GM12878 (cell line): ENCODE measurements around the gene PLD4. TPM values are rescaled to one million over a fixed set of nuclear protein-coding genes. Genes with fewer than 3 reads are reported as not detected.

Source experiments
- ATAC-seq: fragments of 200-7000 bp; cut with Tn5 transposase; 3 replicates; pipeline ENCODE4 v1.9.1; 2020; ENCODE audit warnings: mild to moderate bottlenecking, moderate library complexity
- BruUV-seq: library from RNA; stranded (reverse); fragments of 400-500 nt; replicated peaks from 2 replicates; lab custom pipeline; 2021; lab: Mats Ljungman, UMichigan
- CTCF ChIA-PET: fragments of 300-600 bp; sonication (Branson Sonifier 250); formaldehyde crosslinking; extraction: SDS; loops from one replicate; lab custom pipeline; 2021; ENCODE audit warnings: inconsistent platforms; lab: Yijun Ruan, JAX
- POLR2A ChIA-PET: fragments of 350-600 bp; formaldehyde crosslinking; extraction: SDS; loops from one replicate; lab custom pipeline; 2021; ENCODE audit warnings: inconsistent platforms; lab: Charles Lee
- RAD21 ChIA-PET: fragments of 300-600 bp; sonication (Branson Sonifier 250); formaldehyde crosslinking; loops from one replicate; lab custom pipeline; 2023; ENCODE audit warnings: antibody characterized with exemption; ENCODE audit not compliant: unreplicated experiment; lab: Charles Lee
- SMC1A ChIA-PET: fragments of 300-600 bp; sonication (Branson Sonifier 250); formaldehyde crosslinking; loops from one replicate; lab custom pipeline; 2023; ENCODE audit not compliant: unreplicated experiment, uncharacterized antibody; lab: Charles Lee
- DNase-seq: peaks from one replicate; pipeline ENCODE4 v3.0.0-alpha.2; 2011; ENCODE audit warnings: low read depth, low spot score
- FAIRE-seq: peaks from 3 replicates; lab custom pipeline; 2011; peaks lifted over from hg19 to GRCh38; lab: Jason Lieb, UNC
- H2AFZ ChIP-seq: 2 replicates; pipeline ENCODE4 v1.6.0; 2011; ENCODE audit warnings: low read depth, low read length, control low read depth; ENCODE audit not compliant: control insufficient read depth
- H3K27ac ChIP-seq: 2 replicates; pipeline ENCODE4 v1.5.1; 2011; ENCODE audit warnings: control low read depth; ENCODE audit not compliant: control insufficient read depth, insufficient read depth
- H3K27me3 ChIP-seq, 2 experiments: replicated peaks in 1 of 2; 2 replicates each; pipeline versions ENCODE4 v1.6.0 to v1.6.1; 2011; ENCODE audit warnings: low read length in 1 of 2; ENCODE audit not compliant: control insufficient read depth in 2 of 2, insufficient read depth in 2 of 2
- H3K36me3 ChIP-seq, 2 experiments: 2 replicates each; pipeline ENCODE4 v1.5.1; 2011; ENCODE audit warnings: low read length in 1 of 2; ENCODE audit not compliant: control insufficient read depth in 2 of 2, insufficient read depth in 2 of 2
- H3K4me1 ChIP-seq: 2 replicates; pipeline ENCODE4 v1.6.1; 2011; ENCODE audit warnings: mild to moderate bottlenecking, low read length, moderate library complexity, mixed read lengths; ENCODE audit not compliant: control insufficient read depth, insufficient read depth
- H3K4me2 ChIP-seq: 2 replicates; pipeline ENCODE4 v1.6.0; 2011; ENCODE audit warnings: control low read depth; ENCODE audit not compliant: control insufficient read depth, insufficient read depth
- H3K4me3 ChIP-seq: fragments of 200-600 bp; sonication (generic); 2 replicates; pipeline ENCODE4 v1.5.1; 2016
- H3K79me2 ChIP-seq: 2 replicates; pipeline ENCODE4 v1.6.0; 2011; ENCODE audit warnings: low read length; ENCODE audit not compliant: control insufficient read depth, insufficient read depth
- H3K9ac ChIP-seq: 2 replicates; pipeline ENCODE4 v1.8.0; 2011; ENCODE audit warnings: low read length, control low read depth, mixed read lengths; ENCODE audit not compliant: control insufficient read depth, insufficient read depth
- H3K9me3 ChIP-seq: replicated peaks from 3 replicates; pipeline ENCODE4 v1.5.1; 2011; ENCODE audit warnings: mild to moderate bottlenecking, low read length; ENCODE audit not compliant: control insufficient read depth, insufficient read depth
- H4K20me1 ChIP-seq: 2 replicates; pipeline ENCODE4 v1.6.0; 2011; ENCODE audit not compliant: control insufficient read depth, insufficient read depth
- BACH1 ChIP-seq: fragments of 450-650 bp; IDR thresholded peaks from 2 replicates; pipeline ENCODE4 v1.6.1; 2017; ENCODE audit warnings: mild to moderate bottlenecking, borderline replicate concordance
- BMI1 ChIP-seq: fragments of 450-650 bp; IDR thresholded peaks from 2 replicates; pipeline ENCODE4 v1.6.1; 2016; ENCODE audit warnings: mild to moderate bottlenecking, moderate library complexity, borderline replicate concordance
- CBX5 ChIP-seq: sonication (generic); IDR thresholded peaks from 2 replicates; pipeline ENCODE4 v1.6.1; 2016; ENCODE audit warnings: low read depth, moderate library complexity, mild to moderate bottlenecking, inconsistent platforms
- EED ChIP-seq: sonication (generic); IDR thresholded peaks from 2 replicates; pipeline ENCODE4 v1.6.1; 2016; ENCODE audit warnings: antibody characterized with exemption, low read depth
- EZH2 ChIP-seq: IDR thresholded peaks from 2 replicates; pipeline ENCODE4 v1.6.1; 2012; ENCODE audit warnings: low read depth, mild to moderate bottlenecking, control low read depth, inconsistent platforms, low read length, borderline replicate concordance; ENCODE audit not compliant: control insufficient read depth
- HDGF ChIP-seq: fragments of 450-650 bp; IDR thresholded peaks from 2 replicates; pipeline ENCODE4 v1.6.1; 2016; ENCODE audit warnings: antibody characterized with exemption
- MEF2B ChIP-seq: fragments of 450-650 bp; IDR thresholded peaks from 2 replicates; pipeline ENCODE4 v1.6.1; 2018; ENCODE audit warnings: mild to moderate bottlenecking, moderate library complexity; ENCODE audit not compliant: partially characterized antibody, poor library complexity, severe bottlenecking
- MTA2 ChIP-seq: fragments of 450-650 bp; IDR thresholded peaks from 2 replicates; pipeline ENCODE4 v1.6.1; 2016; ENCODE audit warnings: low read depth, mild to moderate bottlenecking, moderate library complexity
- MYB ChIP-seq: fragments of 150-350 bp; IDR thresholded peaks from 2 replicates; pipeline ENCODE4 v1.6.1; 2014; ENCODE audit warnings: mild to moderate bottlenecking, low read depth, low read length, borderline replicate concordance
- NFIC ChIP-seq: IDR thresholded peaks from 2 replicates; pipeline ENCODE4 v1.6.1; 2012; ENCODE audit warnings: low read depth, mild to moderate bottlenecking, inconsistent platforms, low read length, moderate library complexity
- SUZ12 ChIP-seq: fragments of 200-600 bp; sonication (generic); IDR thresholded peaks from one replicate; pipeline ENCODE4 v1.6.1; 2018; ENCODE audit warnings: antibody characterized with exemption, mild to moderate bottlenecking; ENCODE audit not compliant: unreplicated experiment
- USF2 ChIP-seq: IDR thresholded peaks from 2 replicates; pipeline ENCODE4 v1.6.1; 2011; ENCODE audit warnings: low read depth, low read length, improper control_type of control experiment, borderline replicate concordance
- ZNF274 ChIP-seq: IDR thresholded peaks from one replicate; pipeline ENCODE4 v1.8.0; 2011; ENCODE audit not compliant: insufficient read length, insufficient read depth
- WGBS: methylation state at CpG from one replicate; pipeline ENCODE4 v1.1.6; 2016; ENCODE audit warnings: low lambda C conversion rate; ENCODE audit not compliant: insufficient replicate concordance, insufficient coverage; ENCODE audit errors: missing lambda C conversion rate; 5-methylcytosine and 5-hydroxymethylcytosine counted together
- in situ Hi-C: fragments of 300-500 bp; cut with MboI; formaldehyde crosslinking; loops from 9 replicates; pipeline ENCODE4 v1.14.3; 2018; ENCODE audit warnings: mixed read lengths
- intact Hi-C: fragments of 100-400 bp; cut with micrococcal nuclease; formaldehyde crosslinking; loops from one replicate; pipeline ENCODE4 v1.14.2; 2022; ENCODE audit not compliant: unreplicated experiment
- polyA plus RNA-seq, 11 experiments: library from polyadenylated mRNA; depleted of rRNA in 4 of 11; unstranded in 6 of 11; stranded (reverse) in 5 of 11; fragments of >200 nt; fragmentation: Nextera tagmentation in 4 of 11; fragmentation: Illumina TruSeq in 1 of 11; extraction: Ambion mirVana in 4 of 11; extraction: Trizol in 1 of 11; gene quantifications; 1 replicate in 1 of 11; 2 replicates in 10 of 11; pipeline versions ENCODE4 v1.2.1 to v1.2.3, GENCODE V29; 2011 to 2016; ENCODE audit warnings: inconsistent platforms in 2 of 11, missing spikeins in 2 of 11, low read depth in 1 of 11
- total RNA-seq, 4 experiments: library from RNA; depleted of rRNA in 3 of 4; stranded (reverse); fragments of >200 nt in 3 of 4; fragmentation: Illumina TruSeq in 1 of 4; extraction: Trizol in 1 of 4; gene quantifications; 2 replicates each; pipeline versions ENCODE4 v1.2.1 to v1.2.3, GENCODE V29; 2013 to 2021
- TF ChIP-seq, protein P1 (sequence below): IDR thresholded peaks from 2 replicates; pipeline ENCODE4 v1.6.1; 2012; ENCODE audit warnings: low read length, inconsistent platforms
- TF ChIP-seq, protein P2 (sequence below): fragments of 450-650 bp; IDR thresholded peaks from 2 replicates; pipeline ENCODE4 v1.6.1; 2018; ENCODE audit warnings: borderline replicate concordance, mild to moderate bottlenecking; ENCODE audit not compliant: partially characterized antibody

PLD4 gene
- total and polyA plus RNA-seq, 10 of the 15 experiments (the other 5 are each of a cell fraction or from before 2014, with no cell fraction given), result 0.20 to 57.7 (median 9.9) TPM

DNA sequence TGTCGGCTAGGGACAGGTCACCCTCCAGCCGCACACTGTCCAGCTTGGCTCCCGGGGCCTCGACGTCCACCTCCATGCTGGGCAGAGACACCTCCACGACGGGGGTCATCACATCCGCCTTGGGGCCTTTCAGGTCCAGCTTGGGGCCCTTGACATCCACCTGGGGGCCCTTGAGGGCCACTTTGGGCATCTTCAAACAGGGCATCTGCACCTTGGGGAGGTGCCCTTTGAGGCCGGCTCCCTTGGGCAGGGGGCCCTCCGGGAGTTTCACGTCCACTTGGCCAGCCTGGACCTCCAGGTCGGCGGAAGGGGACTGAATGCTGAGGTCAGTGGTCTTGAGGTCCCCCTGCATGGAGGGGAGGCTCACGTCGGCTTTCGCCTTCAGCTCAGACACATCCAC, 17.9 kb downstream of the PLD4 start:
- Histone ChIP-seq H3K27me3 (peaks cover 0 to 3% of the 10 kb centered on the region in 2 experiments; a peak in 2 of 4 replicates), H4K20me1 (no peaks in the 10 kb centered on the region), H3K4me2 (no peak overlapping the region), H3K4me3 (no peak overlapping the region), H3K4me1 (no peaks in the 10 kb centered on the region), H3K9me3 (no peaks in the 10 kb centered on the region), H3K36me3 (no peaks in the 10 kb centered on the region), H3K27ac (no peak overlapping the region), H3K9ac (no peak overlapping the region), H2AFZ (no peak overlapping the region)
- 61% methylated on average over 16 of the region's 16 CpGs for WGBS
- no peak for ATAC-seq
- ChIA-PET CTCF (no interaction called here), POLR2A (no interaction called here), RAD21 (no interaction called here), SMC1A (no interaction called here)
- intact Hi-C loops, result no loop called here
- FAIRE-seq, result no peak
- BruUV-seq, result no TSS peak
- no peak for DNase-seq
- in situ Hi-C loops, result no loop called here
- TF ChIP-seq BMI1, result no peak
- no peak for TF ChIP-seq NFIC
- no peak for TF ChIP-seq MYB
- TF ChIP-seq CBX5, result no peak
- no peak for TF ChIP-seq SUZ12
- TF ChIP-seq MTA2, result no peak
- TF ChIP-seq ZNF274, result no peak
- TF ChIP-seq MEF2B, result no peak
- TF ChIP-seq EED, result no peak
- TF ChIP-seq, protein P1, sequence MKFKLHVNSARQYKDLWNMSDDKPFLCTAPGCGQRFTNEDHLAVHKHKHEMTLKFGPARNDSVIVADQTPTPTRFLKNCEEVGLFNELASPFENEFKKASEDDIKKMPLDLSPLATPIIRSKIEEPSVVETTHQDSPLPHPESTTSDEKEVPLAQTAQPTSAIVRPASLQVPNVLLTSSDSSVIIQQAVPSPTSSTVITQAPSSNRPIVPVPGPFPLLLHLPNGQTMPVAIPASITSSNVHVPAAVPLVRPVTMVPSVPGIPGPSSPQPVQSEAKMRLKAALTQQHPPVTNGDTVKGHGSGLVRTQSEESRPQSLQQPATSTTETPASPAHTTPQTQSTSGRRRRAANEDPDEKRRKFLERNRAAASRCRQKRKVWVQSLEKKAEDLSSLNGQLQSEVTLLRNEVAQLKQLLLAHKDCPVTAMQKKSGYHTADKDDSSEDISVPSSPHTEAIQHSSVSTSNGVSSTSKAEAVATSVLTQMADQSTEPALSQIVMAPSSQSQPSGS, result no peak
- no peak for TF ChIP-seq BACH1
- TF ChIP-seq USF2, result no peak
- TF ChIP-seq HDGF, result no peak
- TF ChIP-seq, protein P2, sequence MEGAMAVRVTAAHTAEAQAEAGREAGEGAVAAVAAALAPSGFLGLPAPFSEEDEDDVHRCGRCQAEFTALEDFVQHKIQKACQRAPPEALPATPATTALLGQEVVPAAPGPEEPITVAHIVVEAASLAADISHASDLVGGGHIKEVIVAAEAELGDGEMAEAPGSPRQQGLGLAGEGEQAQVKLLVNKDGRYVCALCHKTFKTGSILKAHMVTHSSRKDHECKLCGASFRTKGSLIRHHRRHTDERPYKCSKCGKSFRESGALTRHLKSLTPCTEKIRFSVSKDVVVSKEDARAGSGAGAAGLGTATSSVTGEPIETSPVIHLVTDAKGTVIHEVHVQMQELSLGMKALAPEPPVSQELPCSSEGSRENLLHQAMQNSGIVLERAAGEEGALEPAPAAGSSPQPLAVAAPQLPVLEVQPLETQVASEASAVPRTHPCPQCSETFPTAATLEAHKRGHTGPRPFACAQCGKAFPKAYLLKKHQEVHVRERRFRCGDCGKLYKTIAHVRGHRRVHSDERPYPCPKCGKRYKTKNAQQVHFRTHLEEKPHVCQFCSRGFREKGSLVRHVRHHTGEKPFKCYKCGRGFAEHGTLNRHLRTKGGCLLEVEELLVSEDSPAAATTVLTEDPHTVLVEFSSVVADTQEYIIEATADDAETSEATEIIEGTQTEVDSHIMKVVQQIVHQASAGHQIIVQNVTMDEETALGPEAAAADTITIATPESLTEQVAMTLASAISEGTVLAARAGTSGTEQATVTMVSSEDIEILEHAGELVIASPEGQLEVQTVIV, result no peak
- TF ChIP-seq EZH2, result no peak
- TF ChIP-seq, all 136 proteins: peak for 0
- H3K79me2 ChIP-seq, result no peaks in the 10 kb centered on the region
